ENCODE results near the gene OSGIN1. TPM values are rescaled to one million over a fixed set of nuclear protein-coding genes. Genes with fewer than 3 reads are reported as not detected.

Gene OSGIN1
- total RNA-seq, 2 donors from 2014 or later: 4.0 to 5.2 TPM

- Histone ChIP-seq H3K36me3 (replicated peaks in 1 of 2; ENCODE audit: insufficient read depth in 1 of 2, low read depth in 2 of 2) (peaks cover 0 to 17% of the 10 kb centered on the region in 2 donors), H3K4me1 (peaks cover 26% of the 10 kb centered on the region), H3K4me3 (no peak overlapping the region), H3K27ac (no peak overlapping the region), H3K27me3 (no peaks in the 10 kb centered on the region), H3K9me3 (no peaks in the 10 kb centered on the region)
- ATAC-seq: no peak
- TF ChIP-seq, protein P1, sequence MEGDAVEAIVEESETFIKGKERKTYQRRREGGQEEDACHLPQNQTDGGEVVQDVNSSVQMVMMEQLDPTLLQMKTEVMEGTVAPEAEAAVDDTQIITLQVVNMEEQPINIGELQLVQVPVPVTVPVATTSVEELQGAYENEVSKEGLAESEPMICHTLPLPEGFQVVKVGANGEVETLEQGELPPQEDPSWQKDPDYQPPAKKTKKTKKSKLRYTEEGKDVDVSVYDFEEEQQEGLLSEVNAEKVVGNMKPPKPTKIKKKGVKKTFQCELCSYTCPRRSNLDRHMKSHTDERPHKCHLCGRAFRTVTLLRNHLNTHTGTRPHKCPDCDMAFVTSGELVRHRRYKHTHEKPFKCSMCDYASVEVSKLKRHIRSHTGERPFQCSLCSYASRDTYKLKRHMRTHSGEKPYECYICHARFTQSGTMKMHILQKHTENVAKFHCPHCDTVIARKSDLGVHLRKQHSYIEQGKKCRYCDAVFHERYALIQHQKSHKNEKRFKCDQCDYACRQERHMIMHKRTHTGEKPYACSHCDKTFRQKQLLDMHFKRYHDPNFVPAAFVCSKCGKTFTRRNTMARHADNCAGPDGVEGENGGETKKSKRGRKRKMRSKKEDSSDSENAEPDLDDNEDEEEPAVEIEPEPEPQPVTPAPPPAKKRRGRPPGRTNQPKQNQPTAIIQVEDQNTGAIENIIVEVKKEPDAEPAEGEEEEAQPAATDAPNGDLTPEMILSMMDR (IDR thresholded peaks at IDR 0.05): no peak
- no peak for TF ChIP-seq POLR2A (IDR thresholded peaks at IDR 0.05)
- intact Hi-C loops (cut with DNase I): no loop called here
- 83 to 86% methylated on average over 15 of the region's 15 CpGs for WGBS, 2 donors
- DNase-seq: no peak
Observed at GRCh38 chr16:83907631-83908250, 45.3 kb upstream of the OSGIN1 start.

GRCh38 chr16:83908798-83909197 lies 44.2 kb upstream of the OSGIN1 start:
- ATAC-seq (no peak), DNase-seq (no peak)
- TF ChIP-seq, protein P1 (IDR thresholded peaks at IDR 0.05): no peak
- TF ChIP-seq POLR2A (IDR thresholded peaks at IDR 0.05): no peak
- no peaks in the 10 kb centered on the region for H3K27me3 ChIP-seq
- WGBS, 2 donors: 79 to 82% methylated on average over 2 of the region's 2 CpGs
- H3K36me3 ChIP-seq (replicated peaks in 1 of 2; ENCODE audit: insufficient read depth in 1 of 2, low read depth in 2 of 2): peaks cover 0 to 19% of the 10 kb centered on the region in 2 donors
- H3K27ac ChIP-seq: no peak overlapping the region
- intact Hi-C loops (cut with DNase I): no loop called here
- H3K4me1 ChIP-seq: peaks cover 15% of the 10 kb centered on the region
- H3K4me3 ChIP-seq: no peak overlapping the region
- H3K9me3 ChIP-seq: no peaks in the 10 kb centered on the region

- no peaks in the 10 kb centered on the region for H3K4me1 ChIP-seq
- no peaks in the 10 kb centered on the region for H3K9me3 ChIP-seq
- intact Hi-C loops (cut with DNase I): no loop called here
- ATAC-seq (no peak), DNase-seq (no peak)
- no peak overlapping the region for H3K27ac ChIP-seq
- no peak for TF ChIP-seq POLR2A (IDR thresholded peaks at IDR 0.05)
- TF ChIP-seq, protein P1 (IDR thresholded peaks at IDR 0.05): no peak
- WGBS, 2 donors: 91 to 94% methylated on average over 10 of the region's 10 CpGs
- no peak overlapping the region for H3K4me3 ChIP-seq
- peaks cover 0 to 37% of the 10 kb centered on the region in 2 donors for H3K36me3 ChIP-seq (replicated peaks in 1 of 2; ENCODE audit: insufficient read depth in 1 of 2, low read depth in 2 of 2)
- H3K27me3 ChIP-seq: no peaks in the 10 kb centered on the region
Observed at GRCh38 chr16:83911290-83911689, 41.8 kb upstream of the OSGIN1 start.

- WGBS, 2 donors: 81 to 86% methylated on average over 8 to 12 of the region's 12 CpGs
- H3K9me3 ChIP-seq: no peaks in the 10 kb centered on the region
- ATAC-seq (no peak), DNase-seq (no peak)
- peaks cover 0 to 37% of the 10 kb centered on the region in 2 donors for H3K36me3 ChIP-seq (replicated peaks in 1 of 2; ENCODE audit: insufficient read depth in 1 of 2, low read depth in 2 of 2)
- no peaks in the 10 kb centered on the region for H3K27me3 ChIP-seq
- no peak overlapping the region for H3K27ac ChIP-seq
- intact Hi-C loops (cut with DNase I): no loop called here
- H3K4me3 ChIP-seq: no peak overlapping the region
- no peaks in the 10 kb centered on the region for H3K4me1 ChIP-seq
- TF ChIP-seq POLR2A (IDR thresholded peaks at IDR 0.05): no peak
- TF ChIP-seq, protein P1 (IDR thresholded peaks at IDR 0.05): no peak
Observed at GRCh38 chr16:83912519-83913244, 40.4 kb upstream of the OSGIN1 start.

Data from body of pancreas (tissue), 4 donors.